OCI-M1 (cell line): ENCODE results near the gene STMN3.
"Not testable (repeated sequence)": the region's sequence is repeated elsewhere in the genome, so short reads cannot be mapped to it uniquely, and the experiment has no call there.

Experiments used
- DNase-seq: peaks from one replicate; lab custom pipeline; 2025; lab: John Stamatoyannopoulos, UW

STMN3 gene

DNA sequence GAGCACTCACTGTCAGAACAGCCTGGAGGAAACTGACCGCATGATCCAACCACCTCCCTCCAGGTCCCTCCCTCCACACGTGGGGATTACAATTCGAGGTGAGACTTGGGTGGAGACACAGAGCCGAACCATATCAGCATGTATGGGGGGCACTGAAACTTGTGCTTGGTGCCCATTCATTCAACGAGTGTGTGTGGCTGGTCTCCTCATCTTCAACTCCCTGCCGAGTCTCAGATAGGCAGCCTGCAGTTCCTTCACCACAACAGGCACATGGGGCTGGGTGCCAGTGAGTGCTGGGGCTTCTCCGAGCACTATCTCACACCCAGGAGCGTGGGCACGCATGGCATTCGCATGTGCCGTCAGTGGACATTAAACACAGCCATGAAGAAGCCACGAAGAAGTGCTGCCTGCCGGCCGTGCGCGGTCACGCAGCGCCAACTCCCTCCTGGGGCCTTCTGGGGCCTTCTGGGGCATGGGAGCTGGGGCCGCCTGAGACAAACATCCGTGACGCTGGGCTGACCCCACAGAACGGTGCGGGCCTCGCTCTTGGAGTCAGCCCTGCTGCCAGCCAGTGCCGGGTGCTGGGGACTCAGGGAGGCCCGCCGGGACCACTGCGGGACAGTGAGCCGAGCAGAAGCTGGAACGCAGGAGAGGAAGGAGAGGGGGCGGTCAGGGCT, 4.2 kb upstream of the STMN3 start:
- no peak for DNase-seq

DNA sequence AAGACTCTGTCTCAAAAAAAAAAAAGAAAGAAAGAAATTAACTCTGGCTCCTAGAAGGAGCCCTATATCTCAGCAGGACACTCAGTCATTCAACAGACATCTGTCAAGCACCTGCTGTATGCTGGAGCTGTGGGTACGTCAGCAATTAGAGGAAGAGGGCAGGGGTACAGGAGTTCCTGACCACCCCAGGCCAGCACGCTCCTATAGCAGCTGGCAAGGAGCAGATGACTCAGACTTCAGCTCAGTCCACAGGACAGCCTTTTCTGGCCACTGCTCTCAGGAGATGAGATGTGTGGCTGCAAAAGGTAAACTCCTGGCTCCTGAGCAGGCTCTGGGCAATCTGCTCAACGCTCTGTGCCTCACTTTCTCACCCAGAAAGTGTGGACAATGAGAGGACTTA, 3.2 kb upstream of the STMN3 start:
- DNase-seq, result no peak

DNA sequence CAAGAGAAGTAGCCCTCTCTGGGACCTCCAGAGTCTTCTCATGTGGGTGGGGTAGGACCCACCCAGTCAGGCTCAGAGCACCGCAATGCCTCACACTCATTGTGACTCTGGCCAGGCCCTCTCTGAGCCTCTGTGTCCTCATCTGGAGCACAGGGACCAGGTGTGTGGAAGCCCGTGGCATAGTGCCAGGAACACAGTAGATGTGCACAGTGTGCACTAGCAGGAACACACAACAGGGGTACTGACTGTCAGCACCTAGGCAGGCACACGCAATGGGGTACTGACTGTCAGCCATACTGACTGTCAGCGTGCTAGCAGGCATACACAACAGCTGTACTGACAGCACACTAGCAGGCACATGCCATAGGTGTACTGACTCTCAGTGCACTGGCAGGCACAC, 2.0 kb upstream of the STMN3 start:
- no peak for DNase-seq

DNA sequence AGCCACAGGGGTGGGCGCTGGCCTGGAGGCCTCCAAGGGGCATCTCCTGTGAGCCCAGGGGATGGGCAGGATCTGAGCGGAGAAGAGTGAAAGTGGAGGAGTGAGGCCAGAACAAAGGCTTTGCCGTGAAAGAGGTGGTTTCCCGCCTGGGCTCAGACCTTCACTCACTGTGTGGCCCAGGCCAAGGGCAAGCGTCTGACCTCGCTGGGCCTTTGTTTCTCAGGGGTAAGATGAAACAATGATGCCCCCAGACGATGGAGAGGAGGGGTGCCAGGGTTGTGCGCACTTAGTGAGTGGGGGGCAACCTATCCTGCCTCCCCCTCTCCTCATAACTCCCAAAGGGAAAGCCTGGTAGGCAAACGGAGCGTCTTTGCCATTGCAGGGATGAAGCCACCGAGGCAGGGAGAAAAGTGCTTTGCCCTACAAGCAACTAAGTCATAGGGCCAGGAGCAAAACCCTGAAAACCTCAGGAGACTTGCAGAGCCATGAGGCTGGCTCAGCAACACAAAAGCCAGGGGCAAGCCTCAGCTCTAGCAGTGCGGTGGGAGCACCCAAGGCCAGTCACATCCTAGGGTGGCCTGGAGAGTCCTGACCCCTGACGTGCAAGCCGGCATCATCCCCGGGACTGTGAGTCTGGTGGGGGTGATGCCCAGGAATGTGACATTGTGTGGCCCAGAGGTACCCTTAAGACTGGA, 897 bp upstream of the STMN3 start:
- no peak for DNase-seq

DNA sequence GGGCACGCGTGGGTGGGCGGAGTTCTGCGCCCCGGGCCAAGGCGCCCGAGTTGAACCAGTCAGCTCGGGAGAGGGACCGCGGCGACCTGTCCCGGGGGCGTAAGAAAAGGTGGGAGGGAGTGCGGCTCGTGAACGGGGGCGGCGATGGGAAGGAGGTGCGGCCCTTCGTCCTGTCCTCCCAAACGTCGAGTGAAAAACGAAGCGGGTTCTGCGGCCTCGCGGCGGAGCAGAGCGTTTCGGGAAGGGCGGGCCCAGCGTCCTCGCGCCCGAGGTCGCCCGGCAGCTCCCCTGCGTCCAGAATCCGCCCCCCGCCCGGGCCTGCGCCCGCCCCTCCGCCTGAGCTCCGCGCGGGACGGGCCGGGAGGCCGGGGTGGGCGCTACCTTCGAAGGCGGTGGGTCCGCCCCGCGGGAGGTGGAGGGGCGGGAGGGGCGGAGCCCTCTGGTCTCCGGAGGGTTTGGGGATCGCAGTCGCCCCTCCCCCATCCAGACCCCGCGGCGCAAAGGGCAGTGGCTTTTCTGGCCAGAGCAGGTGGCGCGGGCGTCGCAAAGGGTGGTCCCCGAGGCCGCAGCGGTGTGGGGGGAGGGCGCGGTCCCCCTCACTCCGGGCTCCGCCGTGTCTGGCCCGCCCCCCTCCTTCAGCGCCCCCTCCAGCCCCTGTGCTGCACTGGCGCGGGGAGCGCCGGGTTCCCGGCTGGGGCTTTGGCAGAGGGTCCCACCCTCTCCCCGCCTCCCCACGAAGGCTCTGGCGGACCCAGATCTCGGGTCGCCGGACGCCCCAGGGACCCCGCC, 838 bp downstream of the STMN3 start:
- peak; percentile 32 for DNase-seq

DNA sequence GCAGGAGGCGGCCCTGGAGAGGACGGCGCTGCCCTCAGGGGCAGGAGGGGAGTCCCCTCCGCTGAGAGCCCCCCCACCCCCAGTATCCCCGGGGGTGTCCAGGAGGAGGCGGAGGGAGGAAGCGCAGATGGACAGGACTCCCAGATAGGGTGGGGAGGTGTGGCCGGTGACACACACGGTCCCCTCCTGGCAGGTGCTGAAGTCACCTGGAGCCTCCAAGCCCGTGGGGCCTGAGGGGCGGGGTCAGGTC, 1.4 kb downstream of the STMN3 start:
- no peak for DNase-seq

DNA sequence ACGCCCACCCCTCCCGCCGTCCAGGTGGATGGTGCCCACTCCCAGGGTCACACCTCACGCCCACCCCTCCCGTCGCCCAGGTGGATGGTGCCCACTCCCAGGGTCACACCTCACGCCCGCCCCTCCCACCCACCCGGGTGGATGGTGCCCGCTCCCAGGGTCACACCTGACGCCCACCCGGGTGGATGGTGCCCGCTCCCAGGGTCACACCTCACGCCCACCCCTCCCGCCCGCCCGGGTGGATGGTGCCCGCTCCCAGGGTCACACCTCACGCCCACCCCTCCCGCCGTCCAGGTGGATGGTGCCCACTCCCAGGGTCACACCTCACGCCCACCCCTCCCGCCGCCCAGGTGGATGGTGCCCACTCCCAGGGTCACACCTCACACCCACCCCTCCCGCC, 2.7 kb downstream of the STMN3 start:
- not testable (repeated sequence) for DNase-seq

DNA sequence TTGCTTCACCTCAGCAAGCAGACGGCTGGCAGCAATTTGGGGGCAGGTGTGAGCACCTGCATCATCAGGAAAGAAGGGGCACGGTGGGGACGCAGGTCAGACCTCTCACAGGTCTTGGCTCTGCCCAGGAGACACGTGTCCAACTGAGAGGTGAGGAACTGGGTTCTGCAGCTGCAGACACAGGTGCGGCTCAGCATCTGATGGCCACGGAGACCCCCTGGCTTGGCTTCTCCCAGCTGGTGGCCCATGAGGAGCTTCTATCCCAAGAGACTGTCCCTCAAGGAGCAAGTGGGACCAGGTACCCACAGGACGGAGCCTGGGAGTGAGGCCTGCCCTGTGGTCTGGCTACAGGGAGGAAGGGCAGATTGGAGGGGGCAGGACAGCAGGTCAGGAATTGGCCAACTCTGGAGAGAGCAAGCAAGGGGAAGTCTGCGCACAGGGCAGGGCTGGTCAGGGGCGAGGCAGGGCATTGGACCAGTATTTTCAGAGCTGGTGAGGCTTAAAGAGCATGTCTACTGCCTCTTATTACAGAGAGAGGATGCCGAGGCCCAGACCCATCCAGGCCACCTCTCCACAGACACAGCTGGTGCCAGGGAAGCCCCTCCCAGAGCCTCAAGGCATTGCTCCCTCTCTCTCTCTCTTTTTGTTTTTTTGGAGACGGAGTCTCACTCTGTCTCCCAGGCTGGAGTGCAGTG, 4.2 kb downstream of the STMN3 start:
- DNase-seq, result no peak

DNA sequence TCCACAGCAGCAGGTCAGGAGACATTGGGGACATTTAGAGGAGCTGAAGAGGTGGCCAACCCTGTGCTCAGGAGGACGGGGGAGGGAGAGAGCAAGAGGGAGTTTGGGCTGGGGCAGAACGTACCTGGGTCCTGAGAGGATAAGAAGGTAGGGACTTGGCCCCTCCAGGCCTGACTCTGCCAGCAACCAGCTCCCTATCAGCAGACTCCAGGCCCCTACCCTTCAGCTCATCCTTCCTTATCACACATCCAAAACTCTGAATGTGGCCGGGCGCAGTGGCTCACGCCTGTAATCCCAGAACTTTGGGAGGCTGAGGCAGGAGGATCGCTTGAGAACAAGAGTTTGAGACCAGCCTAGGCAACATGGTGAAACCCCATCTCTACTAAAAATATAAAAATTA, 5.0 kb downstream of the STMN3 start:
- no peak for DNase-seq

DNA sequence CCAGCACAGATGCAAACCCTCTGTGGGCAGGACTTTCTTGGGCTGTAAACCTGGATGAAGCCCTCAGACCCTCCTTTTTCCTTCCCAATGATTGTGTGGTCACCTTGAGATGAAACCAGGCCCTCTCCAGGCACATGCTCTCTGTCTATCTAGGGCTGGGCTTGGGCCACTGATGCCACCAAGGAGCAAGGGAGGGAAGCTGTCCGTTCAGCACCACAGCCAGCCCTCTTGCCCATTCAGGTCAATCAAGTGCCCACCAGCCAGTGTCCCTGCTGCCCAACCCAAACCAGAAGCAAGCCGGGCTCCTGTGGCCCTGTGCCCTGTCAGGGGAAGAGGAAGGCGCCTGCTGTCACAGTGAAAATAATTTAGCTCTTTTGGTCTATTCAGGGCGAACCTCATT, 8.0 kb downstream of the STMN3 start:
- DNase-seq, result no peak

DNA sequence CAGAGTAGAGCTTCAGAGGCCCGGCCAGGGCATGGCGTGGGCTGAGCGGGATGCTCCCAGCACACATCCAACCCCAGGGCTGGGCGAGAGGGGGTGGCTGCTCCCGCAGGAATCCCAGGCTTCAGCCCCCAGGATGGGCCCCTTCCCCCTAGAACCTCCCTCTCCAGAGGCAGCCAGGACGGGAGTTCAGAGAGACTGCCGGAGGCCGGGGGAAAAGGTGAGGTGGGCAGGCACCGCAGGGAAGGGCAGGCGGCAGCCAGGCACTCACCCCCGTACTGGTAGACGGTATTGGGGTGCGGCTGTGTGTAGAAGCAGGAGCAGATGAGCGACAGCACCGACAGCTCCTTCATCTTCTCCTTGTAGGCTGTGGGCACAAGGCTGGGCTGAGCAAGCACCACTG, 9.3 kb downstream of the STMN3 start:
- DNase-seq, result no peak

DNA sequence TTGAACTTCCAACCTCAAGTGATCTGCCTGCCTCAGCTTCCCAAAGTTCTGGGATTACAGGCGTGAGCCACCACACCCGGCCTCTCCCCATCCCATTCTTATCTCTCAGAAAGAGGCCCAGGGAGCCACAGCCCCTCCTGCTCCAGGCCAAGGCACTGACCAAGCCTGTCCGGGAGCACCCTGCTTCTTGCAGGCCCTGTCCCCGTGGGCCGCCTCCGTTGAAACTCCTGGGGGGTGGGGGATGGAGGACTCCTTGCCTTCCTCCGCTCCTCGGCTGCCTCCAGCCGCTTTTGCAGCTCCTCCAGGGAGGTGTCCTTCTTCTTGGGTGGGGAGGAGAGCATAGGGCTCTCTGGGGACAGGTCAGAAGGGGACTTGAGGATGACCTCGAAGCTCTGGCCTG, 9.7 kb downstream of the STMN3 start:
- DNase-seq, result no peak

DNA sequence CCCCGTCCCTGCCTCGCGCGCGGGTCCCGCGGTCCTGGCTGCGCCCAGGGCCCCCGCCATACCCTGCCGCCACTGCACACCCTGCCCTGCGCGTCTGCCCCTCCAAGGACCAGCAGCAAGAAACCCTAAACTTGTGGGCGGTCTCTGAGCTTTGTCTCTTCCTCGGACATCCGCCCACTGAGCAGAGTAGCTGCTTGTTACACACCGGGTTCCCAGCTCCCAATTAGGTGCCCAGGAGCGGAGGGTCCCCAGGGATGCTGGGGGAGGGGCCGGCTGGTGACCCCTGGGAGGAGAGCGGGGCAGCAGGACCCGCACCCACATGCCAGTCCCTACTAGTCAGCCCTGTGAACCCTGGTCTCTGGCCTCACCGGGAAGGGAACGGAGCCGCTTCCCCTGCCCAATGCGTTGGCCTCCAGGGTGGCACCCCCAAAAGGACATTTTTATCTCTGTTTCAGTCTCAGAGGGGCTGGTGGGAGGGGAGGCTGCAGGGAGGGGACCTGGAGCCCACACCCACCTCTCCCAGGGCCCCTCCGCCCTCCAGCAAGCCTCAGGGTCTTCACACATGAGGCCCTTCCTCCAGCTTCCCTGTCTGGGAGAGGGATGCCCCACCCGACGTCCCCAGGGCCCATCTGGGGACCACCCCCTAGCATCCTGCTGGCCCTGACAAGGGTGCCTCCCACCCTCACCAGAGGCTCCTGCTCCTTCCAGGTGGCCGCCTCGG, 10.5 kb downstream of the STMN3 start:
- no peak for DNase-seq

DNA sequence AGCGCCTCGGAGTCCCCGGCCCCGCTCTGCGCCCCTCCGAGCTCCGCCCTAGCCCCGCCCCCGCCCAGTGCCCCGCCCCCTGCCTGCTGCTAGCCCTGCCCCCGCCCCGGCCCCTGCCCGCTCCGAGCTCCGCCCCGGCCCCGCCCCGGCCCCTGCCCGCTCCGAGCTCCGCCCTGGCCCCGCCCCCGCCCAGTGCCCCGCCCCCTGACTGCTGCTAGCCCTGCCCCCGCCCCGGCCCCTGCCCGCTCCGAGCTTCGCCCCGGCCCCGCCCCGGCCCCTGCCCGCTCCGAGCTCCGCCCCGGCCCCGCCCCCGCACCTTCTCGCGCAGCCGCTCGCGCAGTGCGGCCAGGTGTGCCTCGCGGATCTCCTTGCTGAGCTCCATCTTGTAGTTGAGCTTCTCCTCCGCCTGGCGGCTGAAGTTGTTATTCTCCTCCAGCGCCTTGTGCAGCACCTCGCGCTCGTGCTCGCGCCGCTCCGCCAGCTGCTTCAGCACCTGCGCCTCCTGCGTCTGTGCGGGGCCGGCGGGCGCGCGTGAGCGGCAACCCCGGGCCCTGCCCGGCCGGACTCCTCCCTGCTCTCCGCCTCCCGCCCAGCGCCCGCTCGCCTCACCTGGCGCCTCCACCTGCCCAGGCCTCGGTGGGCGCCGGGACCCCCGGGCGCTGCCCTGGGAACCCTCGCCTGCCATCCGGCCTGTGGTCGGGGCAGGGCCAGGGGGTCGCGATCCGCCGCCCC, 11.3 kb downstream of the STMN3 start:
- peak; percentile 59 for DNase-seq

DNA sequence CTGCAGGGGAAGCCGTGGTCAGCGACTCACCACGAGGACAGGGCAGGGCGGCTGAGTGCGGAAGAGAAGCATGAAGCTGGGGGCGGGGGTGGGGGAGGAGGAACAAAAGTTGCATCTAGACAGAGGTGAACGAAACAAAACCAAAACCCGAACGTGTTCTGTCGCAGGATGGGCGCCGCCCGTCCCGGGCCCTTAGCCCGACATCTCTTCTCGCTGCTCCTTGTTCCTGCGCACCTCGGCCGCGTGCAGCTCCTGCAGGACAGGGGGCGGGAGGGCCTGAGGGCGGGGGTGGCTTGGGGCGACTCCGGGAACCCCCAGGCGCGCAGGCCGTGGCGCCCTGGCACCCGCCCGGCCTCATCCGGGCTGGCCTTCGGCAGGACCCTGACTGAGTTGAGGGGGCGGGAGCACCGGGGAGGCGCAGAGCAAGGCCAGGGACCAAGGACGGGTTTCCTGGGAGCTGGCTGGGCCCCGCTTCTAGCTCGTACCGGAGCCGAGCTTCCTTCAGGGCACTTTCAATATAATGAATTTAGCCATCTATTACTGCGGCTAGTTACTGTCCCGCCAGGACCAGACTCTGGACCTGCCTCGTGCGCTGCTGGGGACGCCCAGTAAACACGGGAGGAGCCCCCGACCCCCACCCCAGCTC, 12.0 kb downstream of the STMN3 start:
- no peak for DNase-seq

DNA sequence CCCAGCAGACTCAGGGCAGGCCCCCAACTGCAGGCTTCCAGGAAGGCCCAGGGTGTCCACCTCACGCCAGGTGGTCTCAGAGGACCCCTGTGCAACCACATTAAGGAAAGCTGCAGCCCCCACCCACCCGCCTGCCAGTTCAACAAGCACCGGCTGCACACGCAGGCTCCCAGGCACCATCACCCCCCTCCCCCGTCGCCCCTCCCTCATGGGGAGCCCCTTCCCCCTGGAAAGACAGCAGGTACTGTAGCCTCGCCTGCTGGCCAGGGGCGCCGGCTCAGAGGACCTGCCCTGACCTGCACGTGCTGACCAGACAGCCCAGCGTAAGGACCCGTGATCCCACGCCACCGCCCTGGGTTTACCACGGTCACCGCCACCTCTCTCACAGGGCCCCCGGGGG, 12.5 kb downstream of the STMN3 start:
- DNase-seq, result not testable (repeated sequence)

DNA sequence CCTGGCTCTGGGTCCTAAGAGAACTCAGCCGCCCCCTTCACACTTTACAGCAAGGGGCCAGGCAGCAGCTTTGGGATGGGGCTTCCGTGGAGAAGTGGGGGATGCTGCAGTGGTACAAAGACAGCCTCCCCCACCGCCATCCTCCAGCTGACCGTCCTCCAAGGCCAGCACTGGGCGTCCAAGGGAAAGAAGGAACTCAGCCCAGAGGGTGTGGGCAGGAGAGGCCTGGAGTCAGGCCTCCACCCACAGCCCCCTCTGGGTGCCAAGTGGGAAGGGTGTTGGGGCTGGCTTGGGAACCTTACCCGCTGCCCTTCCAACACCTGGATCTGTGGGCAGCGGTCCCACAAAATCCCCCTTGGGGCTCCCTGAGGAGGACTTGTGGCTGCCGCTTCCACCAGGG, 13.1 kb downstream of the STMN3 start:
- DNase-seq, result no peak

DNA sequence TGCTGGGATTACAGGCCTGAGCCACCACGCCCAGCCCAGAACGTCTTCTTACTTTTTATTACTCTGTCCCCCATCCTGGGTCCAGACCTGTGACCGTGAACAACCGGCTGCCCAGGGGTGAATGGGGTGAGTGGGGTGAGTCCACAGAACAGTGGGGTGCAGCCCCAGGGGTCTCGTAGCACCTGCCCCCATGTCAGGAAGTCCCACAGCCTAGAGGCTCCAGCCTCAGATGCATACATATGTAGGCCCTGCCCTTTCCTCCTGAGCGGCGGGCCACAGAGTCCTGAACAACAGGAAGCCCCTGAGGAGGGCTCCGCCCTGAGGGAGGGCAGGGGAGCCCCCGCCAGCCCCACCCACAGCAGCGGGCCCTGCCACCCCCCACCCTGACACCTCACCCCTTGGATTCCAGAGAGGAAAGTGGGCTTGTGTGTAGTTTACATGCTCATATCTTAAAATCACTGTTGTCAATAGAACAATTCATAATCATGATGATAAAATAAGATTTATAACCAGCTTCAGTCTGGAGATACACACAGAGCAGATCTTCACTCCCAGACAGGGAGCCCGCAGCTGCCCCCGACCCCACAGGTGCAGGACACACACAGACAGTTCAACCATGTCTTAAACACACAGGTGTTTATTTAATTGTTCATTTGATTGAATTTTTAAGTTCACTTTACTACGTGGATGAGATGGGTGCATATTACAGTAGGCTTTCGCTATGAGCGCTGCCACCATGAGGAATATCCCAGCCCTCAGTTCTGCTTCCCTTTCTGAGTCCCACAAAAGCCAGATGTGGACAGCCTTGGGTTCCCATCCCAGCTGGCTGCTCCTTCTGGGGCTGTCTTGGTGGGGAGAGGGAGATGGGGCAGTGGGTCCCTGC, 13.9 kb downstream of the STMN3 start:
- DNase-seq, result no peak

DNA sequence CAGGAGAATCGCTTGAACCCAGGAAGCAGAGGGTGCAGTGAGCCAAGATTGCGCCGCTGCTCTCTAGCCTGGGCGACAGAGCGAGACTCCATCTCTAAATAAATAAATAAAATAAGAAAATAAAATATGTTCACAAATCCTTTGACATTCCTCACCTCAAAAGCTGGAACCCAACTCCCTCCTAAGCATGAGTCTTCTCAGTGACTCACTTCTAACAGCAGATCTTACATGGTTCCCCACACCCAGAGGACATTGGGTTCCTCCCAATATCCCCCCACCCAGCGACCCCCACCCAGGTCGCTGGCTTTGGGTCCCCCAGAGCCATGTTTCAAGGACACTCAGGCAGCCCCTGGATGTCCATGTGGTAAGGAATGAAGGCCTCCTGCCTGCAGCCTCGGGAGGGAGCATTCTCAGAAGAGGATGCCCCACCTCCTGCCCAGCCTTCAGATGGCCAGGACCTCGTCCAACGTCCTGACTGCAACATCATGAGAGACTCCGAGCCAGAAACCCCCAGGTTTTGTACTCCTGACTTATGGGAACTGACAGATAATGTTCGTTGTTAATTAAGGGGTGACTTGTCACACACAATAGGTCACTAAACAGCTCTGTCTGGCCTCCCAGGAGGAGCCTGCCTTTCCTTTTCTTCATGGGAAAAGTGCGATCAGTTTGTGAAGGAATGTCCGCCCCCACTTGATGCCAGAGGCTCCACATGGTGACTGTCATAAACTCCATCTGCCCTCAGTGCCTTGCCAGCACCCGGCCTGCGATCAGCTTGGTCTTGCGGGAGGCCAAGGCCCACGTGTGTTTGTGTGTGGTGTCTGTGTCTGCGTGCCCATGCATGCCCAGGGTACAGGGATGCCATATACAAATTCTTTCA, 16.2 kb downstream of the STMN3 start:
- no peak for DNase-seq
